GM19463 (cell line): ENCODE data around the gene ITIH3.

Source experiments
- ATAC-seq: cut with Tn5 transposase; IDR thresholded peaks from one replicate; pipeline ENCODE4 v1.9.1; 2021; ENCODE audit warnings: mild to moderate bottlenecking, moderate library complexity; ENCODE audit not compliant: unreplicated experiment

Gene ITIH3

GRCh38 chr3:52842424-52842823, 47.8 kb downstream of the ITIH3 start:
- ATAC-seq, result no peak

GRCh38 chr3:52843108-52843865, 48.7 kb downstream of the ITIH3 start:
- ATAC-seq, result no peak

- ATAC-seq, result no peak
These were observed 49.3 kb downstream of the ITIH3 start for GRCh38 chr3:52843881-52844280.

DNA sequence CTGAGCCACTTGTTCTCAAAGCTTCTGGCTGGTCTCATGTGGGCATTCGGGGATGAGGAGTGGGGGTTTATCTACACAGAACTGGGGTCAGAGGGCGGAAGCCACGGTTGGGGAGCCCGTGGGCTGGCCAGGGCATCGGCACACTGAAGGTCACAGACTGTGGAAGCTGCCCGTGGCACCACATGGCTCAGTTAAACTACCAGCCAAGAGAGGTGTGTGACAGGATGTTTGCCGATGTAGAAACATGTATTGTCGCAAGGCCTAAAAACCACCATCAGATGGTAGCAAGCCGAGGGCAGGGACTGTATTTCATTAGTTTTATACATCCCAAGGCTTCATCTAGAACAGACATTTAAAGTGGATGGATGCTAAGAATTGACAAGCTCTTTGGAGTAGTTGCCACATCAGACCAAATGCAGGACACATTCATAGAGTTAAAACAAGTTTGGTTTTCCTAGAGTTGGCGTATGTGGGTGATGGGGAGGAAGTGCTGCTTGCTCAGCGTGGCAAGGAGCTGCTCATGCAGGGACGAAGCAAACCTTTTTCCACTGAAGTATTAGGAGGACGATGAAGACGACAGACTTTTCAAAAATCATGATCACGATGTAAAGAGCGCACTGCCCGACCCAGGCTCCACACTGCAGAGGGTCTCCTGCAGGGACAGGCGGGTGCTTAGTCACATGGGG, 49.8 kb downstream of the ITIH3 start:
- no peak for ATAC-seq

DNA sequence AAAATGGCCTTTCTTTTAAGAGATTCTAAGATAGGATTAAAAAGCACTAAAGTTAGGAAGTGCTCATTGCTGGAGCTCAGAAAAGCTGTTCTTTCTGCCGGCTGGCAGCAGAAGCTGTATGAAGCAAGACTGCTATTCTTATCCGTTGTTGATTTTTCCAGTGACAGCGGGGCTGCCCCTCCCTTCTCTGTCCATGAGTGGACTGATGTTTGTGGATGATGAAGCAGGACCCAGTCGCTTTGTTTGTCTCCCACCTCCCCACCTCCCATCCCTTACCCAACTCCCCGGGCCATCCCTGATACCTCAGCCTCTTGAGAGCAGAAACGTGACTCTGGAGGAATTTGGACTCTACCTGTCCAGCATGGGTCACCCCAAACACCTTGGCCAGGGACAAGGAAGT, 50.6 kb downstream of the ITIH3 start:
- no peak for ATAC-seq

GRCh38 chr3:52845691-52846431, 51.3 kb downstream of the ITIH3 start:
- no peak for ATAC-seq

DNA sequence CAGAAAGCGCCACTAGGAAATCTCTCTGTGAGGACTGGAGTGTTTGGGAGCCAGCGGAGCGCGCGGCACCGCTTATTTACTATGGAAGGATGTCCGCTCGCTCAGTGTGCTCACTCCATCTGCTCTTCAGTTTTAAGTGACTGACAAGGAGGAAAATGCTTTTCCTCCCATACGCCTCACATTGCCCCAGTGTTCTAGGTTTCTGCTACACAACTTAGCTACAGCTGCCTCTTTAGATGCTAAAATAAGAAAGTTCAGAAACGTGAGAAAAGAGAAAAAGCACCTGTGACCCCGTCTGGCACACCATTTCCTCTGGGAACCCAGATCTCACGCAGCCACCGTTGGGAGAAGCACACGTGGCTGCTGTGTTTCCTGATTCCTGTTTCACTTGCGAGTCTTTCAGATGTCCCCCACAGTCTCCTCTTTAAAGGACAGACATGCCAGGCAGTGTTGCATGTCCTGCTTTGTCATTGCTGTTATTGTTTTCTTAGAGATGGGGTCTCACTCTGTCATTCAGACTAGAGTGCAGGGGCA, 51.9 kb downstream of the ITIH3 start:
- ATAC-seq, result no peak

DNA sequence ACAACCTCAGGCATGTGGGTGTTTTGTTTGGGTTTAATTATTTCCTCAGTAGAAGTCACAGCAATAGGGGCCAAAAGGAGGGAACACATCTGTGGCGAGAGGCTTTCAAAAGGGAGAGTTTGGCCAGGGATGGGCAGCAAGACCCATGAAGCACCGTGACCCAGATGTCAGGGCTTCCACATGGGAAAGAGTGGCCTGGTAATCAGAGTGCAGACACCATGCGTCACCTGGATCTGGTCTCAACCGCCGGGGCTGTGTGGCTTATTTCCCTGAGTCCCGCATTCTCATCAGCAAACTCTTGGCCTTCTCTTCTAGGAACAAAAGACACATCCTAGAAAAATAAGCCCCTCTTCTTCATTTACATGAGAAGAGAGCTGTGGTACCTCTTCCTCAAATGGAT, 52.6 kb downstream of the ITIH3 start:
- ATAC-seq, result no peak

GRCh38 chr3:52847726-52848125, 53.1 kb downstream of the ITIH3 start:
- no peak for ATAC-seq

GRCh38 chr3:52848617-52849016, 54.0 kb downstream of the ITIH3 start:
- no peak for ATAC-seq

- ATAC-seq, result no peak
These were observed 55.1 kb downstream of the ITIH3 start for GRCh38 chr3:52849656-52850055.

DNA sequence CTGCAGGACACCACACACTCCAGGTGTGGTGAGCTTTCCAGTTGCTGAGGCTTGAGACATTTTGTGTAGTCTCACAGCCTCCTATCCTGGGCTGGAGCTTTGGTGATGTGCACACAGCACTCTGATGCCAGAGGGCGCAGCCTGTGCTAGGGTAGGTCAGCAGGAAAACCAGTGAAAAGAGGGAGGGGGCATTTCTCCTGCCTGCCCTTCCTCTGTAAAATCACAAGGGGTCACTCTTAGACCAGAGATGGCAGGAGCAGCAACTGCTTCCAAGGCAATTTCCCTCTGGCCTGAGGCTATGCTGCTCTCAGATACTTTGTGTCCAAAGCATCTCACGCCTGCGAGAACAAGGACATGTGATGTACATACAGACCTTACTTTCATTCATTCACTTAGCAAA, 56.8 kb downstream of the ITIH3 start:
- ATAC-seq, result no peak

DNA sequence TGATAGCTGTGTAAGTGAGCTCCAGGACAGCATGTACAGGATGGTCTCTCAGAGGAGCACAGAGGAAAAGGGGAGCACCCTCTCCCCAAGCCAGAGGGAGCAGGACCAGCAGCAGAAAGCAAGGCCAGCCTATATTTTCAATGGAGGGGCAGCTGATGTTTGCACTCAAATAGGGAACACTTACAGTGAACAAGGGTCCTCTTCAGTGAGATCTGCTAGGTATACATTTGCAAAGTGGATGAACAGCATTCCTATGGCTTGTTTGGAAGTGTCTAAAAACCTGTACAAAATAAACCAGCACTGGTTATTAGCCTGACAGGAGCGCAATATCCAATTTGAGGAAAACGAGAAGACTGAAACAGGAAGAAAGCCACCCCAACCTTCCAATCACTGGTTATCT, 57.8 kb downstream of the ITIH3 start:
- no peak for ATAC-seq

- ATAC-seq, result no peak
These were observed 59.4 kb downstream of the ITIH3 start for GRCh38 chr3:52854013-52854412.

- no peak for ATAC-seq
These were observed 62.1 kb downstream of the ITIH3 start for GRCh38 chr3:52856666-52857065.

GRCh38 chr3:52857133-52857532, 62.5 kb downstream of the ITIH3 start:
- no peak for ATAC-seq

- no peak for ATAC-seq
These were observed 63.3 kb downstream of the ITIH3 start for GRCh38 chr3:52857864-52858263.
